GM19023 (cell line): ENCODE data around the gene NGFR.

Experiments
- ATAC-seq: cut with Tn5 transposase; IDR thresholded peaks from one replicate; pipeline ENCODE4 v1.9.1; 2021; ENCODE audit warnings: mild to moderate bottlenecking, moderate library complexity; ENCODE audit not compliant: unreplicated experiment

NGFR gene

GRCh38 chr17:49557312-49558024 lies 62.4 kb downstream of the NGFR start:
- no peak for ATAC-seq
